HUES48 (cell line): ENCODE results near the gene C1orf74.

Experiments
- H3K27ac ChIP-seq: one replicate; pipeline ENCODE4 v1.7.0; 2013; ENCODE audit warnings: low read depth, low read length, inconsistent platforms
- H3K27me3 ChIP-seq: 2 replicates; pipeline ENCODE4 v1.6.1; 2013; ENCODE audit warnings: mild to moderate bottlenecking, low read length; ENCODE audit not compliant: control insufficient read depth, insufficient read depth
- H3K36me3 ChIP-seq: 2 replicates; pipeline ENCODE4 v1.6.1; 2013; ENCODE audit warnings: low read length; ENCODE audit not compliant: control insufficient read depth, insufficient read depth
- H3K4me1 ChIP-seq: 2 replicates; pipeline ENCODE4 v1.6.1; 2013; ENCODE audit warnings: mild to moderate bottlenecking, low read length; ENCODE audit not compliant: control insufficient read depth, insufficient read depth
- H3K4me3 ChIP-seq: 2 replicates; pipeline ENCODE4 v1.5.1; 2013; ENCODE audit warnings: mild to moderate bottlenecking, low read depth, low read length
- H3K9ac ChIP-seq: 2 replicates; pipeline ENCODE4 v1.6.1; 2013; ENCODE audit warnings: mild to moderate bottlenecking, low read depth, low read length, moderate library complexity
- H3K9me3 ChIP-seq: 2 replicates; pipeline ENCODE4 v1.6.1; 2013; ENCODE audit warnings: low read length; ENCODE audit not compliant: control insufficient read depth, insufficient read depth

The C1orf74 gene

GRCh38 chr1:209819058-209819457 is 34.7 kb upstream of the C1orf74 start:
- Histone ChIP-seq H3K36me3 (no peaks in the 10 kb centered on the region), H3K4me3 (no peak overlapping the region), H3K27ac (no peak overlapping the region), H3K9me3 (no peaks in the 10 kb centered on the region), H3K4me1 (no peaks in the 10 kb centered on the region), H3K27me3 (no peaks in the 10 kb centered on the region; the same call in 1 of the 2 replicates), H3K9ac (no peak overlapping the region)

GRCh38 chr1:209817691-209818090 is 33.3 kb upstream of the C1orf74 start:
- Histone ChIP-seq H3K4me3 (no peak overlapping the region), H3K27ac (no peak overlapping the region), H3K9me3 (no peaks in the 10 kb centered on the region), H3K9ac (no peak overlapping the region), H3K27me3 (no peaks in the 10 kb centered on the region; the same call in 1 of the 2 replicates), H3K36me3 (no peaks in the 10 kb centered on the region), H3K4me1 (no peaks in the 10 kb centered on the region)

DNA sequence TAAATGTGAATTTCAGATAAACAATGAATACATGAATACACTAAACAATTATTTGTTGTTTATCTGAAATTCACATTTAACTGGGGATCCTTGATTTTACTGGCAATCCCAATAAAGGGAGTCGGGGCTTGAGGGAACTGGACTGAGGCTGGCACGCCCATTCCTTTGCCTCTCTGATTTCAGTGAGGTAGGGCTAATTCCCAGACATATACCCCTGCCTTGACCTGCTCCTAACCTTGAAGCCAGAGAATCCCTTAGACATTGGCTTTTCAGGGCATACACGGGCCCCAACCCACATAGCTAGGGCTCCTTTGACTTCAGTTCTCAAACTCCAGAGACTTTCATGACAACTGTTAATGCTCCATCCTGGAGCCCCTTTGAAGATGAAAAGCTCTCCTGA is 32.6 kb upstream of the C1orf74 start:
- H3K9ac ChIP-seq, result no peak overlapping the region
- H3K9me3 ChIP-seq, result no peaks in the 10 kb centered on the region
- no peak overlapping the region for H3K27ac ChIP-seq
- H3K27me3 ChIP-seq, result no peaks in the 10 kb centered on the region
- no peaks in the 10 kb centered on the region for H3K4me1 ChIP-seq
- H3K36me3 ChIP-seq, result no peaks in the 10 kb centered on the region
- no peak overlapping the region for H3K4me3 ChIP-seq

DNA sequence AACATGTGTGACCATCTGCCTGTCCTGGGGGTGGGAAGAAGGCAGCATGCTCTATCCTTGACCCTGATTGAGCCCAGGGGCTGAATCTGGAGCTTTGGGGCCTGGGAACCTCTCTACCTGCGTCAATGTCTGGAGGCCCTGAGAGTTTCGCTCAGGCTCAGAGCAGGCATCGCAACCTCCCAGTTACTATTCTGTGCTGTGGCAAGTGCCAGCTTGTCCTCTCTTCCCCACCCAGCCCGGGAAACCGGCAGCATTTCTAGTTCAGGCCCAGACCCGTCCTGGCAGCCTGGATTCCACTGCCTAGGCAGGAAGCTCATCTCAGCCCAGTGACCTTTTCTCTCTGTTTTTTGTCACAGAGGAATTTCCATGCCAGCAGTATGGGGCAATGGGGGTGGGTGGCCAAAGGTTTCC is 31.6 kb upstream of the C1orf74 start:
- no peak overlapping the region for H3K9ac ChIP-seq

DNA sequence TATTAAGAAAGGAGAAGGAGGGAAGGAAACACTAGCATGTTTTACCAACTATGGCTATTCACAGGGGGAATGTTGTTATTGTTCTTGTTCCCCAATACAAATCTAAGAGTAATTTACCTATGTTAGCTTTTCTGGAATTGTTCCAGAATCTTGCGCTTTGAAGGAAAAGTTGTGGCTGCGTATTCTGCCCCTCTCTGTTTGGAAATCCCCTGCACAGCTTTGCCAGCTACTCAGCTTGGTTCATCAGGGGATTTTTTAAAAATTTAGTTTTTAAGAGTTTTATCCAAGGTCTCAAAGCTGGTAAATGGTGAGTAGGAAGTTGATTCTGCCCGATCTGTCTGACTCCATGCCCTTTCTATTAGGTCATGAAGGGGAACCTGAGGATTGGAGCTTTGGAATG is 31.1 kb upstream of the C1orf74 start:
- no peak overlapping the region for H3K27ac ChIP-seq
- no peak overlapping the region for H3K9ac ChIP-seq
- H3K4me3 ChIP-seq, result no peak overlapping the region
- no peaks in the 10 kb centered on the region for H3K9me3 ChIP-seq
- H3K36me3 ChIP-seq, result no peaks in the 10 kb centered on the region
- no peaks in the 10 kb centered on the region for H3K4me1 ChIP-seq
- no peaks in the 10 kb centered on the region for H3K27me3 ChIP-seq

More for the DNA sequence above, 31.6 kb upstream of the C1orf74 start:
- Histone ChIP-seq H3K4me1 (no peaks in the 10 kb centered on the region), H3K27me3 (no peaks in the 10 kb centered on the region), H3K27ac (peak overlapping the region; percentile 26), H3K4me3 (no peak overlapping the region), H3K9me3 (no peaks in the 10 kb centered on the region), H3K36me3 (no peaks in the 10 kb centered on the region)

DNA sequence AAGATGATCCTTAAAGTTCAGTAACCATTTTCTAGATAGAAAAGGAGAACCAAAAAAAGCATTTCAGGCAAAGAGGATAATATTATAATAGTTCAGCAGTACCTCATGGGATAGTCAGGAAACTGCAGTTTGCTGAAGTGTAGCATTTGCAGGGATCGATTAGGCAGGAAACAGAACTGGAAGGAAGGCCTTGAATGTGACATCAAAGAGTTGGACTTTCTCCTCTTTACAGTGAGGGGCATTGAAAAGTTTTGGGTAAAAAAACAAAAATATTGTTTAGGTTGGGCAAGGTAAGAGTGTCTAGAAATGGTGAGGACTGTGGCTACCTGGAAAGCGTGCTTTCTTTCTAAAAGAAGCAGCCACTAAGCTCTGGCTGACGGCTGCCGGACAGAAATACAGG is 29.5 kb upstream of the C1orf74 start:
- no peaks in the 10 kb centered on the region for H3K36me3 ChIP-seq
- H3K27ac ChIP-seq, result no peak overlapping the region
- no peaks in the 10 kb centered on the region for H3K27me3 ChIP-seq

GRCh38 chr1:209810783-209811182 is 26.4 kb upstream of the C1orf74 start:
- Histone ChIP-seq H3K4me1 (peaks cover 5% of the 10 kb centered on the region), H3K27me3 (no peaks in the 10 kb centered on the region)

More for the DNA sequence above, 29.5 kb upstream of the C1orf74 start:
- no peaks in the 10 kb centered on the region for H3K4me1 ChIP-seq
- no peak overlapping the region for H3K4me3 ChIP-seq
- H3K9ac ChIP-seq, result no peak overlapping the region
- no peaks in the 10 kb centered on the region for H3K9me3 ChIP-seq

DNA sequence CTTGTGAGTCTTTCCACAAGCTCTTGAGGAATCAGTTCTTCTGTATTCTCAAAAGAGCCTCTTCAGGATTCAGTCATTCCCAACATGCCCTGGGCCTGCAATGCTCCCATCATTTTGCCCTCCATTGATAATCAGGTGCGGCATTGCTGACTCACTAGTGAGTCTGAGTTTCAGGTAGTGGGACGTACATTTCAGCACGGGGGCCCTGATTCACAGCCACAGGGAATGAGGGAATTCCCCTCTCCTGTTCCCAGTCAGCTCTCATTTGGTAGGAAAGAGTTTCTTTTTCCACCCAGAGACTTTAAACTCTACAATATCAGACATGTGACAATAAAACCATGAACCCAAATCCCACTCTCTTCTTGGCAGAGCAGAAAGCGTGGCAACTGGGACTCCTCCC is 25.3 kb upstream of the C1orf74 start:
- Histone ChIP-seq H3K36me3 (no peaks in the 10 kb centered on the region), H3K27me3 (no peaks in the 10 kb centered on the region), H3K9me3 (no peaks in the 10 kb centered on the region), H3K4me1 (peaks cover 5% of the 10 kb centered on the region), H3K27ac (no peak overlapping the region), H3K9ac (no peak overlapping the region), H3K4me3 (no peak overlapping the region)

More at GRCh38 chr1:209810783-209811182, 26.4 kb upstream of the C1orf74 start:
- Histone ChIP-seq H3K36me3 (no peaks in the 10 kb centered on the region), H3K9ac (no peak overlapping the region), H3K27ac (no peak overlapping the region), H3K4me3 (no peak overlapping the region), H3K9me3 (no peaks in the 10 kb centered on the region)

DNA sequence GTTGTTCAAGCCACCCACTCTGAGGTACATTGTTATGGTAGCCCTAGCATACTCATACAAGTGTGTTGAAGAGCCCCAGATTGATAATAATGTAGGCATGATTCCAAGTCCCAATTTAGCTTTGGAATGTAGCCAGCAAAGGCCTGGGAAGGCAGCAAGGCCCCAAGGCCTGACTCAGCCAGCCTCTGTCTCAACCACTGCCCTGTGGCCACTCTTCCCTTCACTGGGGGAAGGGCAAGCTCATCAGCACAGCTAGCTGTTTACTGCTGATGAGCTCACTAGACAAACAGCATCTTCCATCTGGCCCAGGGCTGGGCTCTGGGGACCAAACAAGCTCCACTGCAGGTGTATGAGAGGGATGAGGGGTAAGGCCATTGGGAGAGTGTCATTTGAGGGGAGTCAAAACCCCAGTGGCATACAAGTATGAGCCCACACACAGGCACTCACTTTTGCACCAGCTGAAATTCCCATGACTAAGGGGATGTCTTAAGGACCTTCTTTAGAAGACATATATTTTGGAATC is 23.8 kb upstream of the C1orf74 start:
- Histone ChIP-seq H3K4me1 (peaks cover 5% of the 10 kb centered on the region), H3K9ac (no peak overlapping the region), H3K36me3 (no peaks in the 10 kb centered on the region), H3K27ac (no peak overlapping the region), H3K27me3 (no peaks in the 10 kb centered on the region), H3K4me3 (no peak overlapping the region), H3K9me3 (no peaks in the 10 kb centered on the region)

- H3K4me1 ChIP-seq, result peaks cover 5% of the 10 kb centered on the region
- H3K9ac ChIP-seq, result no peak overlapping the region
- no peak overlapping the region for H3K27ac ChIP-seq
- H3K4me3 ChIP-seq, result no peak overlapping the region
- H3K27me3 ChIP-seq, result no peaks in the 10 kb centered on the region
- H3K36me3 ChIP-seq, result no peaks in the 10 kb centered on the region
- H3K9me3 ChIP-seq, result no peaks in the 10 kb centered on the region
Measured at GRCh38 chr1:209807509-209807908, 23.1 kb upstream of the C1orf74 start.

- Histone ChIP-seq H3K4me3 (peak within 1 kb of the TSS; percentile 94), H3K36me3 (no peaks in the 10 kb centered on the region), H3K27me3 (no peaks in the 10 kb centered on the region), H3K9ac (peak within 1 kb of the TSS; percentile 71), H3K27ac (peak within 1 kb of the TSS; percentile 67), H3K9me3 (no peaks in the 10 kb centered on the region), H3K4me1 (peaks cover 5% of the 10 kb centered on the region)
Measured at GRCh38 chr1:209805875-209806760, 21.8 kb upstream of the C1orf74 start, which contains the start of gene IRF6. Gene IRF6 (minus strand): TSS chr1:209806142. CDS start chr1:209801413, 4,729 bp downstream.
